Endothelial cell of umbilical vein (primary cell): ENCODE data around the gene TMEM186.

Experiments used
- POLR2AphosphoS5 ChIP-seq: IDR thresholded peaks from 2 replicates; pipeline ENCODE4 v1.6.1; 2012; ENCODE audit warnings: low read depth, mild to moderate bottlenecking, control low read depth, low read length, moderate library complexity; ENCODE audit not compliant: insufficient read depth
- TF ChIP-seq, protein P1 (sequence below), 2 donors: IDR thresholded peaks; 1 replicate in 1 of 2; 2 replicates in 1 of 2; pipeline ENCODE4 v1.5.1; 2011; ENCODE audit warnings: low read length in 2 of 2, mild to moderate bottlenecking in 2 of 2, moderate library complexity in 2 of 2, control low read depth in 1 of 2, inconsistent platforms in 1 of 2, low read depth in 1 of 2; ENCODE audit not compliant: insufficient read depth in 1 of 2; ENCODE audit errors: extremely low read depth in 1 of 2

DNA sequence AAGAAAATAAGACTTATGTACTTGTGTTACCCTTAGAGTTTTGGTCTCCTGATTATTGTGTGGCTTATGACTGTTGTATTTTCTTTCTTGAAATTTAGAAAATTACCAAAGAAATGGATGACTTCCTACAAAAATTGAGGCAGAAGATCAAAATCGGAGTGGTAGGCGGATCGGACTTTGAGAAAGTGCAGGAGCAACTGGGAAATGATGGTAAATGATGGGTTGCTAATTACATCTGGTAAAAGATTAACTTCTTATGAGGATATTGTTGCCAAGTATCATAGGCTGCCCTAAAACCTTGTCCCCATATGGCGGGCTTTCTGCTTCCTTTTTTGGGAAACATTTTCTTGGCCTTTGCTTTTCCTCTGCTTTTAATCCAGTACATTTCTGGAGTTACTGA, 4.3 kb upstream of the TMEM186 start:
- TF ChIP-seq, protein P1, sequence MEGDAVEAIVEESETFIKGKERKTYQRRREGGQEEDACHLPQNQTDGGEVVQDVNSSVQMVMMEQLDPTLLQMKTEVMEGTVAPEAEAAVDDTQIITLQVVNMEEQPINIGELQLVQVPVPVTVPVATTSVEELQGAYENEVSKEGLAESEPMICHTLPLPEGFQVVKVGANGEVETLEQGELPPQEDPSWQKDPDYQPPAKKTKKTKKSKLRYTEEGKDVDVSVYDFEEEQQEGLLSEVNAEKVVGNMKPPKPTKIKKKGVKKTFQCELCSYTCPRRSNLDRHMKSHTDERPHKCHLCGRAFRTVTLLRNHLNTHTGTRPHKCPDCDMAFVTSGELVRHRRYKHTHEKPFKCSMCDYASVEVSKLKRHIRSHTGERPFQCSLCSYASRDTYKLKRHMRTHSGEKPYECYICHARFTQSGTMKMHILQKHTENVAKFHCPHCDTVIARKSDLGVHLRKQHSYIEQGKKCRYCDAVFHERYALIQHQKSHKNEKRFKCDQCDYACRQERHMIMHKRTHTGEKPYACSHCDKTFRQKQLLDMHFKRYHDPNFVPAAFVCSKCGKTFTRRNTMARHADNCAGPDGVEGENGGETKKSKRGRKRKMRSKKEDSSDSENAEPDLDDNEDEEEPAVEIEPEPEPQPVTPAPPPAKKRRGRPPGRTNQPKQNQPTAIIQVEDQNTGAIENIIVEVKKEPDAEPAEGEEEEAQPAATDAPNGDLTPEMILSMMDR (IDR thresholded peaks at IDR 0.05; ENCODE audit: extremely low read depth in 1 of 2, insufficient read depth in 1 of 2, low read depth in 1 of 2, low read length in 2 of 2), result no peak
- TF ChIP-seq POLR2AphosphoS5, result no peak
